SK-N-SH (cell line): ENCODE measurements around the gene IL17RC. TPM values are rescaled to one million over a fixed set of nuclear protein-coding genes. Genes with fewer than 3 reads are reported as not detected.
A peak's percentile ranks its signal among the peaks of the same experiment; 100 is the strongest.

ENCODE experiments used
- CTCF ChIA-PET: fragments of 300-600, 350-600 bp; formaldehyde crosslinking; extraction: SDS; loops from one replicate; lab custom pipeline; 2021; lab: Yijun Ruan, JAX
- POLR2A ChIA-PET: fragments of 350-600 bp; sonication (Branson Sonifier 250); formaldehyde crosslinking; extraction: SDS; loops from one replicate; lab custom pipeline; 2020; ENCODE audit warnings: antibody characterized with exemption, inconsistent platforms; lab: Yijun Ruan, JAX
- DNase-seq: peaks from one replicate; pipeline ENCODE4 v3.0.0; 2012
- H2AFZ ChIP-seq: fragments of 200-600 bp; sonication (generic); 2 replicates; pipeline ENCODE4 v1.8.1; 2016; ENCODE audit warnings: antibody characterized with exemption, mild to moderate bottlenecking, low read depth
- H3F3A ChIP-seq: fragments of 200-600 bp; sonication (generic); replicated peaks from 2 replicates; pipeline ENCODE3; 2016; ENCODE audit warnings: antibody characterized with exemption, mild to moderate bottlenecking; ENCODE audit not compliant: insufficient read depth
- H3K27ac ChIP-seq, 2 experiments: fragments of 200-500 bp in 1 of 2; fragments of 200-600 bp in 1 of 2; sonication (Bioruptor generic) in 1 of 2; sonication (generic), shearing (Covaris generic) in 1 of 2; 2 replicates each; pipeline versions ENCODE4 v1.5.1 to v1.6.1; 2014 to 2016; ENCODE audit warnings: low read depth in 2 of 2, inconsistent platforms in 1 of 2, low read length in 1 of 2, mild to moderate bottlenecking in 1 of 2, mixed read lengths in 1 of 2
- H3K27me3 ChIP-seq: fragments of 200-600 bp; sonication (generic), shearing (Covaris generic); 2 replicates; pipeline ENCODE4 v1.6.1; 2016; ENCODE audit warnings: mixed run types; ENCODE audit not compliant: insufficient read depth
- H3K36me3 ChIP-seq, 2 experiments: fragments of 200-500 bp in 1 of 2; fragments of 200-600 bp in 1 of 2; sonication (Bioruptor generic) in 1 of 2; sonication (generic) in 1 of 2; replicated peaks in 1 of 2; 2 replicates each; pipeline versions ENCODE3 to v1.5.1; 2014 to 2016; ENCODE audit warnings: low read length in 1 of 2, mild to moderate bottlenecking in 1 of 2; ENCODE audit not compliant: insufficient read depth in 2 of 2, control insufficient read depth in 1 of 2
- H3K4me1 ChIP-seq, 2 experiments: fragments of 200-500 bp in 1 of 2; fragments of 200-600 bp in 1 of 2; sonication (Bioruptor generic) in 1 of 2; sonication (generic), shearing (Covaris generic) in 1 of 2; 2 replicates each; pipeline versions ENCODE4 v1.5.1 to v1.6.1; 2014 to 2016; ENCODE audit warnings: low read depth in 1 of 2, low read length in 1 of 2, mixed run types in 1 of 2; ENCODE audit not compliant: insufficient read depth in 2 of 2, control insufficient read depth in 1 of 2
- H3K4me2 ChIP-seq: fragments of 200-600 bp; sonication (generic), shearing (Covaris generic); 2 replicates; pipeline ENCODE4 v1.6.1; 2017; ENCODE audit warnings: mixed run types
- H3K4me3 ChIP-seq, 2 experiments: fragments of 200-500 bp in 1 of 2; fragments of 200-600 bp in 1 of 2; sonication (Bioruptor generic) in 1 of 2; sonication (generic), shearing (Covaris generic) in 1 of 2; 2 replicates each; pipeline versions ENCODE4 v1.5.1 to v1.8.1; 2014 to 2016; ENCODE audit warnings: low read depth in 2 of 2, inconsistent platforms in 1 of 2, low read length in 1 of 2, mild to moderate bottlenecking in 1 of 2, mixed read lengths in 1 of 2, moderate library complexity in 1 of 2
- H3K79me2 ChIP-seq: fragments of 200-600 bp; sonication (generic); 2 replicates; pipeline ENCODE4 v1.8.1; 2017; ENCODE audit warnings: mild to moderate bottlenecking; ENCODE audit not compliant: insufficient read depth
- H3K9ac ChIP-seq: fragments of 200-600 bp; sonication (generic); 2 replicates; pipeline ENCODE4 v1.6.1; 2017; ENCODE audit warnings: mixed run types
- H3K9me2 ChIP-seq: fragments of 200-600 bp; sonication (generic); 2 replicates; pipeline ENCODE4 v1.6.1; 2017; ENCODE audit warnings: mixed run types
- H3K9me3 ChIP-seq: fragments of 200-600 bp; sonication (generic); 2 replicates; pipeline ENCODE4 v1.6.1; 2017; ENCODE audit warnings: mixed run types, mild to moderate bottlenecking, moderate library complexity
- H4K20me1 ChIP-seq: fragments of 200-600 bp; sonication (generic); 2 replicates; pipeline ENCODE4 v1.6.1; 2017; ENCODE audit warnings: mild to moderate bottlenecking, mixed run types; ENCODE audit not compliant: insufficient read depth
- ELF1 ChIP-seq: IDR thresholded peaks from 2 replicates; pipeline ENCODE4 v1.4.0; 2012
- EZH2phosphoT487 ChIP-seq: fragments of 200-600 bp; sonication (generic); IDR thresholded peaks from 2 replicates; pipeline ENCODE4 v1.6.1; 2017; ENCODE audit warnings: low read depth, mixed run types, mild to moderate bottlenecking, antibody characterized with exemption, moderate library complexity, borderline replicate concordance
- FOSL2 ChIP-seq: IDR thresholded peaks from 2 replicates; pipeline ENCODE4 v1.4.0; 2012; ENCODE audit warnings: low read depth, mild to moderate bottlenecking, moderate library complexity, borderline replicate concordance
- FOXJ3 ChIP-seq: sonication (generic); formaldehyde crosslinking; IDR thresholded peaks from 2 replicates; pipeline ENCODE4 v1.5.1; 2020; ENCODE audit warnings: mild to moderate bottlenecking, missing genetic modification reagents
- FOXM1 ChIP-seq: IDR thresholded peaks from 2 replicates; pipeline ENCODE4 v1.4.0; 2012; ENCODE audit warnings: low read depth, mild to moderate bottlenecking
- GABPA ChIP-seq: IDR thresholded peaks from 2 replicates; pipeline ENCODE4 v1.4.0; 2012; ENCODE audit warnings: low read depth, mild to moderate bottlenecking
- GATA2 ChIP-seq: sonication (generic); formaldehyde crosslinking; IDR thresholded peaks from 2 replicates; pipeline ENCODE4 v1.5.0; 2020; ENCODE audit warnings: mild to moderate bottlenecking, missing genetic modification reagents
- JUND ChIP-seq: IDR thresholded peaks from 2 replicates; pipeline ENCODE4 v1.4.0; 2012
- MEF2A ChIP-seq: IDR thresholded peaks from 2 replicates; pipeline ENCODE4 v1.4.0; 2012; ENCODE audit warnings: low read depth, borderline replicate concordance
- NRF1 ChIP-seq: IDR thresholded peaks from 2 replicates; pipeline ENCODE4 v1.6.1; 2012; ENCODE audit warnings: low read depth, mild to moderate bottlenecking, low read length
- SIN3A ChIP-seq: IDR thresholded peaks from 2 replicates; pipeline ENCODE4 v1.6.1; 2012; ENCODE audit warnings: low read depth, mild to moderate bottlenecking, low read length, moderate library complexity, borderline replicate concordance
- TAF1 ChIP-seq: IDR thresholded peaks from 2 replicates; pipeline ENCODE4 v1.6.1; 2012; ENCODE audit warnings: low read depth, mild to moderate bottlenecking, low read length, moderate library complexity, borderline replicate concordance
- TEAD4 ChIP-seq: IDR thresholded peaks from 2 replicates; pipeline ENCODE4 v1.4.0; 2012; ENCODE audit warnings: mild to moderate bottlenecking, borderline replicate concordance; ENCODE audit not compliant: insufficient read depth
- WGBS: methylation state at CpG from one replicate; pipeline ENCODE4 v1.1.6; 2017; ENCODE audit warnings: low lambda C conversion rate; 5-methylcytosine and 5-hydroxymethylcytosine counted together
- polyA plus RNA-seq, 3 experiments: library from polyadenylated mRNA; depleted of rRNA; stranded (reverse); fragments of >200 nt; gene quantifications; 2 replicates each; pipeline ENCODE4 v1.2.3, GENCODE V29; 2012
- TF ChIP-seq, protein P1 (sequence below): IDR thresholded peaks from 2 replicates; pipeline ENCODE4 v1.4.0; 2012; ENCODE audit warnings: low read depth
- TF ChIP-seq, protein P2 (sequence below): IDR thresholded peaks from 2 replicates; pipeline ENCODE4; 2012
- TF ChIP-seq, protein P3 (sequence below): IDR thresholded peaks from 2 replicates; pipeline ENCODE4 v1.6.1; 2012; ENCODE audit warnings: mild to moderate bottlenecking, low read depth, low read length, moderate library complexity

Gene IL17RC
- polyA plus RNA-seq, 1 of the 3 experiments (the other 2 are of a cell fraction), result 17.3 TPM

DNA sequence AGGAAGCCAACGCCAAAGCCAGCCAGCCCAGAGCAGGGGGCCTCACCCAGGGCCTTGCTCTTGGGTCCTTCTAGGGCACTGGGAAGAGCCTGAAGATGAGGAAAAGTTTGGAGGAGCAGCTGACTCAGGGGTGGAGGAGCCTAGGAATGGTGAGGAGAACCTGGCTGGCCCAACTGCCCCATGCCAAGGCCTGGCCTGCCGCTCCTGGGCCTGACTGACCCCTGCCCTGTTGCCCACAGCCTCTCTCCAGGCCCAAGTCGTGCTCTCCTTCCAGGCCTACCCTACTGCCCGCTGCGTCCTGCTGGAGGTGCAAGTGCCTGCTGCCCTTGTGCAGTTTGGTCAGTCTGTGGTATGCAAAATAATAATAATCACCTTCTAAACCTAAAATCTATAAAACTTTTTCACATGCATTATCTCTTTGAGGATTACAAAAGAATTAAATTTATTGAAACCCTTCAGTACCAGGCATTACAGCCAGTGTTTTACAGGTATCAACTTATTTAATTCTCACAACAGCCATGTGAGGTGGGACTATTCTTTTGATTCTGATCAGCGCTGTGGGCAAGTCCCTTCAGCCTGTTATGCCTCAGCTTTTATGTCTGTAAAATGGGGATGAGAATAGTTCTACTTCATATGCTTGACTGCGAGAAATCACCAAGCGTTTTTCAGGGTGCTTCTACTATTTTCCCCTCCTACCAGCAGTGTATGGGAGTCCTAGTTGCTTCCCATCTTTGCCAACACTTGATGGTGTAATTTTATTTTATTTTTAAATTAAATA, 1.6 kb downstream of the IL17RC start:
- H4K20me1 ChIP-seq, result no peaks in the 10 kb centered on the region
- no peak overlapping the region for H3K9ac ChIP-seq
- no peak overlapping the region for H3K27ac ChIP-seq
- DNase-seq, result no peak
- H3K4me2 ChIP-seq, result 0 out of 2 replicates have a peak overlapping the region, but pooled peaks have one; percentile 86
- H3K9me2 ChIP-seq, result no peaks in the 10 kb centered on the region
- H3K4me1 ChIP-seq, result peaks cover 6 to 43% of the 10 kb centered on the region in 2 experiments; a peak in 3 of 4 replicates
- CTCF ChIA-PET, result interaction anchor here (3.7 kb wide), 1 partner anchor 14 kb away, joined by 31 read pairs; the partner anchor contains the start of gene CRELD1
- TF ChIP-seq, protein P1, sequence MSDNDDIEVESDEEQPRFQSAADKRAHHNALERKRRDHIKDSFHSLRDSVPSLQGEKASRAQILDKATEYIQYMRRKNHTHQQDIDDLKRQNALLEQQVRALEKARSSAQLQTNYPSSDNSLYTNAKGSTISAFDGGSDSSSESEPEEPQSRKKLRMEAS, result no peak
- TF ChIP-seq JUND (no peak), ELF1 (no peak), GATA2 (CRISPR knock-in tag) (no peak), FOXM1 (no peak), TEAD4 (no peak)
- TF ChIP-seq, protein P2, sequence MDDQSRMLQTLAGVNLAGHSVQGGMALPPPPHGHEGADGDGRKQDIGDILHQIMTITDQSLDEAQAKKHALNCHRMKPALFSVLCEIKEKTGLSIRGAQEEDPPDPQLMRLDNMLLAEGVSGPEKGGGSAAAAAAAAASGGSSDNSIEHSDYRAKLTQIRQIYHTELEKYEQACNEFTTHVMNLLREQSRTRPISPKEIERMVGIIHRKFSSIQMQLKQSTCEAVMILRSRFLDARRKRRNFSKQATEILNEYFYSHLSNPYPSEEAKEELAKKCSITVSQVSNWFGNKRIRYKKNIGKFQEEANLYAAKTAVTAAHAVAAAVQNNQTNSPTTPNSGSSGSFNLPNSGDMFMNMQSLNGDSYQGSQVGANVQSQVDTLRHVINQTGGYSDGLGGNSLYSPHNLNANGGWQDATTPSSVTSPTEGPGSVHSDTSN, result no peak
- TF ChIP-seq, protein P3, sequence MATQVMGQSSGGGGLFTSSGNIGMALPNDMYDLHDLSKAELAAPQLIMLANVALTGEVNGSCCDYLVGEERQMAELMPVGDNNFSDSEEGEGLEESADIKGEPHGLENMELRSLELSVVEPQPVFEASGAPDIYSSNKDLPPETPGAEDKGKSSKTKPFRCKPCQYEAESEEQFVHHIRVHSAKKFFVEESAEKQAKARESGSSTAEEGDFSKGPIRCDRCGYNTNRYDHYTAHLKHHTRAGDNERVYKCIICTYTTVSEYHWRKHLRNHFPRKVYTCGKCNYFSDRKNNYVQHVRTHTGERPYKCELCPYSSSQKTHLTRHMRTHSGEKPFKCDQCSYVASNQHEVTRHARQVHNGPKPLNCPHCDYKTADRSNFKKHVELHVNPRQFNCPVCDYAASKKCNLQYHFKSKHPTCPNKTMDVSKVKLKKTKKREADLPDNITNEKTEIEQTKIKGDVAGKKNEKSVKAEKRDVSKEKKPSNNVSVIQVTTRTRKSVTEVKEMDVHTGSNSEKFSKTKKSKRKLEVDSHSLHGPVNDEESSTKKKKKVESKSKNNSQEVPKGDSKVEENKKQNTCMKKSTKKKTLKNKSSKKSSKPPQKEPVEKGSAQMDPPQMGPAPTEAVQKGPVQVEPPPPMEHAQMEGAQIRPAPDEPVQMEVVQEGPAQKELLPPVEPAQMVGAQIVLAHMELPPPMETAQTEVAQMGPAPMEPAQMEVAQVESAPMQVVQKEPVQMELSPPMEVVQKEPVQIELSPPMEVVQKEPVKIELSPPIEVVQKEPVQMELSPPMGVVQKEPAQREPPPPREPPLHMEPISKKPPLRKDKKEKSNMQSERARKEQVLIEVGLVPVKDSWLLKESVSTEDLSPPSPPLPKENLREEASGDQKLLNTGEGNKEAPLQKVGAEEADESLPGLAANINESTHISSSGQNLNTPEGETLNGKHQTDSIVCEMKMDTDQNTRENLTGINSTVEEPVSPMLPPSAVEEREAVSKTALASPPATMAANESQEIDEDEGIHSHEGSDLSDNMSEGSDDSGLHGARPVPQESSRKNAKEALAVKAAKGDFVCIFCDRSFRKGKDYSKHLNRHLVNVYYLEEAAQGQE, result no peak
- H3K9me3 ChIP-seq, result no peaks in the 10 kb centered on the region
- 90% methylated on average over 8 of the region's 8 CpGs for WGBS
- no peak overlapping the region for H3K4me3 ChIP-seq
- POLR2A ChIA-PET, result no interaction called here
- no peaks in the 10 kb centered on the region for H3K36me3 ChIP-seq
- H3K27me3 ChIP-seq, result no peaks in the 10 kb centered on the region
- H3F3A ChIP-seq, result no peaks in the 10 kb centered on the region
- H3K79me2 ChIP-seq, result no peaks in the 10 kb centered on the region
- H2AFZ ChIP-seq, result no peak overlapping the region

DNA sequence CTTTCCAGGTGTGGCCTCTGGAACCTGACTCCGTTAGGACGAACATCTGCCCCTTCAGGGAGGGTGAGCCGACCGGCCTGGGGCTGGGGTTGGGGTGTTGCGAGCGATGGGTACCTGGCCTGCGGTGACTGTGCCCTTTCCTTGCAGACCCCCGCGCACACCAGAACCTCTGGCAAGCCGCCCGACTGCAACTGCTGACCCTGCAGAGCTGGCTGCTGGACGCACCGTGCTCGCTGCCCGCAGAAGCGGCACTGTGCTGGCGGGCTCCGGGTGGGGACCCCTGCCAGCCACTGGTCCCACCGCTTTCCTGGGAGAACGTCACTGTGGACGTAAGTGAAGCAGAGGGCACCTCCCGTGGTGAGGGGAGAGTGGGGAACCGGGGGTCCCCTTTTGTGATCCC, 11.3 kb downstream of the IL17RC start:
- WGBS, result no CpG with 5 or more reads among the region's 23 CpGs
- ChIA-PET CTCF (interaction anchor here (1.1 kb wide), 1 partner anchor 18 kb away, joined by 3 read pairs; no protein-coding TSS in a partner anchor), POLR2A (no interaction called here)
- Histone ChIP-seq H3K36me3 (peaks cover 0 to 8% of the 10 kb centered on the region in 2 experiments), H3K9me2 (no peaks in the 10 kb centered on the region), H2AFZ (no peak overlapping the region), H3K79me2 (no peaks in the 10 kb centered on the region), H3K27me3 (no peaks in the 10 kb centered on the region), H3K27ac (no peak overlapping the region), H3K4me2 (no peak overlapping the region), H3K4me3 (no peak overlapping the region), H3K9me3 (no peaks in the 10 kb centered on the region), H3F3A (peaks cover 9% of the 10 kb centered on the region), H3K9ac (no peak overlapping the region), H4K20me1 (no peaks in the 10 kb centered on the region), H3K4me1 (peaks cover 0 to 2% of the 10 kb centered on the region in 2 experiments; a peak in 1 of 4 replicates)
- no peak for DNase-seq
- no peak for TF ChIP-seq ELF1
- TF ChIP-seq TAF1, result no peak
- TF ChIP-seq, protein P3, result no peak
- TF ChIP-seq SIN3A, result no peak
- TF ChIP-seq, protein P2, result no peak
- no peak for TF ChIP-seq NRF1
- TF ChIP-seq EZH2phosphoT487, result no peak
- TF ChIP-seq MEF2A, result no peak
- no peak for TF ChIP-seq GABPA
- no peak for TF ChIP-seq FOSL2
- TF ChIP-seq FOXJ3 (CRISPR knock-in tag), result no peak
